Prostate gland (tissue), 2 donors: ENCODE measurements around the gene TFCP2. TPM values are rescaled to one million over a fixed set of nuclear protein-coding genes. Genes with fewer than 3 reads are reported as not detected.

ENCODE experiments used
- DNase-seq: peaks from one replicate; pipeline ENCODE4 v3.0.0-alpha.2; 2019; ENCODE audit warnings: low spot score
- H3K27ac ChIP-seq, 2 donors: fragments of 200-600 bp; sonication (generic); 2 replicates each; pipeline ENCODE4 v1.5.1; 2017 to 2019
- H3K27me3 ChIP-seq: fragments of 200-600 bp; sonication (generic); replicated peaks from 2 replicates; pipeline ENCODE4 v1.5.1; 2019; ENCODE audit not compliant: insufficient read depth
- H3K36me3 ChIP-seq, 2 donors: fragments of 200-600 bp; sonication (generic); 1 replicate in 1 of 2; 2 replicates in 1 of 2; pipeline versions ENCODE4 v1.5.1 to v1.8.1; 2017 to 2019
- H3K4me1 ChIP-seq: fragments of 200-600 bp; sonication (generic); replicated peaks from 2 replicates; pipeline ENCODE4 v1.5.1; 2019
- H3K4me3 ChIP-seq, 2 donors: fragments of 200-600 bp; sonication (generic); 2 replicates each; pipeline ENCODE4 v1.5.1; 2017 to 2019
- H3K9me3 ChIP-seq: fragments of 200-600 bp; sonication (generic); 2 replicates; pipeline ENCODE4 v1.5.1; 2017
- POLR2A ChIP-seq: fragments of 450-650 bp; IDR thresholded peaks from one replicate; pipeline ENCODE4 v1.6.1; 2016; ENCODE audit warnings: antibody characterized with exemption, mild to moderate bottlenecking
- POLR2AphosphoS5 ChIP-seq: sonication (generic); formaldehyde crosslinking; IDR thresholded peaks from one replicate; pipeline ENCODE4 v1.6.1; 2017; ENCODE audit warnings: antibody characterized with exemption
- WGBS: methylation state at CpG from one replicate; pipeline ENCODE4 v1.1.5; 2018; 5-methylcytosine and 5-hydroxymethylcytosine counted together
- intact Hi-C: fragments of 100-400 bp; cut with DNase I; formaldehyde crosslinking; loops from one replicate; pipeline ENCODE4 v1.14.2; 2022
- total RNA-seq, 2 donors: library from RNA; depleted of rRNA; stranded (reverse); fragments of >200 nt; gene quantifications; one replicate each; pipeline ENCODE4 v1.1.0, GENCODE V29; 2016
- TF ChIP-seq, protein P1 (sequence below), 4 experiments: fragments of 200-600 bp in 2 of 4; fragments of 450-650 bp in 2 of 4; sonication (generic) in 2 of 4; IDR thresholded peaks; 1 replicate in 3 of 4; 2 replicates in 1 of 4; pipeline ENCODE4 v1.5.1; 2016 to 2019; ENCODE audit warnings: antibody characterized with exemption in 4 of 4, mild to moderate bottlenecking in 2 of 4, moderate library complexity in 2 of 4

The TFCP2 gene
- total RNA-seq, 2 donors from 2014 or later: 11.5 to 21.0 TPM

DNA sequence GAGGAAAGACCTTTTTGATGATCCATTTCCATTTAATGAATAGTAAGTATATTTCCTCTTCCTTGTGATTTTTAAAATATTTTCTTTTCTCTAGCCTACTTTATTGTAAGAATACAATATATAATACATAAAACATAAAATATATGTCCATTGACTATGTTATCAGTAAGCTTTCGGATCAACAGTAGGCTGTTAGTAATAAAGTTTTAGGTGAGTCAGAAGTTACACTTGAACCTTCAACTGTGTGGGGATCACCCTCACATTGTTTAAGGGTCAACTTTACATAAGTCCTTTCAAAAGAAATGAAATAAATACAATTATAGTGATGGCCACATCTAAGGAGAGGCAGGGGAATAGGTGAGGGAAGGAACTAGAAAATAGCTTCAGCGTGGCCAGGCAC lies 5.0 kb upstream of the TFCP2 start:
- WGBS: 93% methylated on average over 2 of the region's 2 CpGs
- TF ChIP-seq, protein P1, sequence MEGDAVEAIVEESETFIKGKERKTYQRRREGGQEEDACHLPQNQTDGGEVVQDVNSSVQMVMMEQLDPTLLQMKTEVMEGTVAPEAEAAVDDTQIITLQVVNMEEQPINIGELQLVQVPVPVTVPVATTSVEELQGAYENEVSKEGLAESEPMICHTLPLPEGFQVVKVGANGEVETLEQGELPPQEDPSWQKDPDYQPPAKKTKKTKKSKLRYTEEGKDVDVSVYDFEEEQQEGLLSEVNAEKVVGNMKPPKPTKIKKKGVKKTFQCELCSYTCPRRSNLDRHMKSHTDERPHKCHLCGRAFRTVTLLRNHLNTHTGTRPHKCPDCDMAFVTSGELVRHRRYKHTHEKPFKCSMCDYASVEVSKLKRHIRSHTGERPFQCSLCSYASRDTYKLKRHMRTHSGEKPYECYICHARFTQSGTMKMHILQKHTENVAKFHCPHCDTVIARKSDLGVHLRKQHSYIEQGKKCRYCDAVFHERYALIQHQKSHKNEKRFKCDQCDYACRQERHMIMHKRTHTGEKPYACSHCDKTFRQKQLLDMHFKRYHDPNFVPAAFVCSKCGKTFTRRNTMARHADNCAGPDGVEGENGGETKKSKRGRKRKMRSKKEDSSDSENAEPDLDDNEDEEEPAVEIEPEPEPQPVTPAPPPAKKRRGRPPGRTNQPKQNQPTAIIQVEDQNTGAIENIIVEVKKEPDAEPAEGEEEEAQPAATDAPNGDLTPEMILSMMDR (IDR thresholded peaks at IDR 0.05): no peak
- TF ChIP-seq POLR2AphosphoS5 (no peak), POLR2A (no peak)
- Histone ChIP-seq H3K9me3 (no peaks in the 10 kb centered on the region), H3K4me3 (no peak overlapping the region), H3K27ac (no peak overlapping the region), H3K27me3 (no peaks in the 10 kb centered on the region), H3K36me3 (no peaks in the 10 kb centered on the region), H3K4me1 (no peaks in the 10 kb centered on the region)
- intact Hi-C loops: no loop called here
- no peak for DNase-seq

GRCh38 chr12:51174501-51174900 lies 1.6 kb upstream of the TFCP2 start:
- H3K27ac ChIP-seq: no peak overlapping the region
- TF ChIP-seq POLR2AphosphoS5 (no peak), POLR2A (no peak)
- TF ChIP-seq, protein P1 (IDR thresholded peaks at IDR 0.05): no peak
- no peaks in the 10 kb centered on the region for H3K36me3 ChIP-seq
- intact Hi-C loops: no loop called here
- H3K4me1 ChIP-seq: no peaks in the 10 kb centered on the region
- WGBS: 74% methylated on average over 1 of the region's 1 CpG
- H3K9me3 ChIP-seq: no peaks in the 10 kb centered on the region
- H3K4me3 ChIP-seq: no peak overlapping the region
- H3K27me3 ChIP-seq: no peaks in the 10 kb centered on the region
- DNase-seq: no peak

DNA sequence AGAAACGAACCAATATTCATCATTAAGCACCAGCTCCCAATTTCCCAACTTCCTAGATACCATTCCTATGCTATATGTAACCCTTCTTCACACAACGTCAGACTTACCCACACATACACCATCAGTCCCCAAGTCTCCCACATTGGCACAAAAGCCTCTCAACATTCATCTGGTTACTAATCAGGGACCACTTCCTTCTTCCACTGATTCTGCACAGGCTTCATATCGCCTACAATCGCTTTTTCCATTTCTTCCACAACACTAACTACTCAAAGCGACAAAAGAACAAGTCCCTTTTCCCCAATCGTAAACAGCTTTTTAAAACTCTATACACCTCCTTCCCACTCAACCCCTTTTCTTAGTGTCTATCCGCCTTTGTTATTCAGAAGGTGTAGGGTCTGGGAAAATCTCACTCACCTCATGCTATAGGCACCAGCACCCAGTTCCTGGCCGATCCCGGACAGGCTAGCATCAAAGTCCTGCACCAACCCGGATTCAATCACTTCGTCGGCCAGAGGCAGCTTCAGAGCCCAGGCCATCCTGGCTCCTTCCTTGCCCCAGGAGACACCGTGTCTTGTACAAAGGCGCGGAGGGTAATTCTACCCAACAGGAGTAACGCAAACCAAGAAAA lies 936 bp downstream of the TFCP2 start:
- TF ChIP-seq POLR2A (no peak), POLR2AphosphoS5 (no peak)
- TF ChIP-seq, protein P1 (IDR thresholded peaks at IDR 0.05): no peak
- Histone ChIP-seq H3K9me3 (no peaks in the 10 kb centered on the region), H3K27me3 (no peaks in the 10 kb centered on the region), H3K27ac (peak overlapping the region; percentile 93 to 94), H3K4me1 (no peaks in the 10 kb centered on the region), H3K36me3 (no peaks in the 10 kb centered on the region), H3K4me3 (peak overlapping the region; percentile 61 to 65)
- DNase-seq: no peak
- intact Hi-C loops: loop anchor here (1.0 to 2.0 kb wide), 2 partner anchors 47 to 66 kb away; partner anchors contain the start of genes DAZAP2 and POU6F1
- 4% methylated on average over 16 of the region's 16 CpGs for WGBS

DNA sequence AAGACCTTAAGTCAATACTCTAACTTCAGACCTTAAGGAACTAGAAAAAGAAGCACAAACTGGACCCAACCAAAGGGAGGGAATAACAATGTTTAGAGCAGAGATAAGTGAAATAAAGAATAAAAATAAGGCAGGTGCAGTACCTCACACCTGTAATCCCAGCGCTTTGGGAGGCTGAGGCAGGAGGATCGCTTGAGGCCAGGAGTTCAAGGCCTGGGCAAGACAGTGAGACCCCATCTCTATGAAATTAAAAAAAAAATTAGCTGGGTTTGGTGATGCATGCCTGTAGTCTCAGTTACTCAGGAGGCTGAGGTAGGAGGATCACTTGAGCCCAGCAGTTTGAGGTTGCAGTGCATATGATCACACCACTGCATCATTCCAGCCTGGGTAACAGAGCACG lies 9.1 kb downstream of the TFCP2 start:
- 97% methylated on average over 3 of the region's 3 CpGs for WGBS
- no peaks in the 10 kb centered on the region for H3K9me3 ChIP-seq
- no peak for DNase-seq
- no peaks in the 10 kb centered on the region for H3K27me3 ChIP-seq
- no peaks in the 10 kb centered on the region for H3K4me1 ChIP-seq
- H3K27ac ChIP-seq: no peak overlapping the region
- H3K36me3 ChIP-seq: no peaks in the 10 kb centered on the region
- intact Hi-C loops: no loop called here
- TF ChIP-seq POLR2AphosphoS5 (no peak), POLR2A (no peak)
- TF ChIP-seq, protein P1 (IDR thresholded peaks at IDR 0.05): no peak
- H3K4me3 ChIP-seq: no peak overlapping the region

GRCh38 chr12:51162217-51162616 lies 10.7 kb downstream of the TFCP2 start:
- intact Hi-C loops: no loop called here
- H3K27ac ChIP-seq: no peak overlapping the region
- no peaks in the 10 kb centered on the region for H3K27me3 ChIP-seq
- no peaks in the 10 kb centered on the region for H3K9me3 ChIP-seq
- no peaks in the 10 kb centered on the region for H3K4me1 ChIP-seq
- H3K36me3 ChIP-seq: no peaks in the 10 kb centered on the region
- no peak overlapping the region for H3K4me3 ChIP-seq
- WGBS: 97% methylated on average over 6 of the region's 6 CpGs
- DNase-seq: no peak
- TF ChIP-seq, protein P1 (IDR thresholded peaks at IDR 0.05): no peak
- TF ChIP-seq POLR2AphosphoS5: no peak
- no peak for TF ChIP-seq POLR2A
